ENCODE results near the gene KCNT1.

The KCNT1 gene

GRCh38 chr9:135765416-135765815, 63.4 kb downstream of the KCNT1 start:
- DNase-seq (ENCODE audit: low read depth, low spot score): no peak

- DNase-seq (ENCODE audit: low read depth, low spot score): no peak
Observed at GRCh38 chr9:135766251-135766650, 64.3 kb downstream of the KCNT1 start.

- no peak for DNase-seq (ENCODE audit: low read depth, low spot score)
Observed at GRCh38 chr9:135766707-135767106, 64.7 kb downstream of the KCNT1 start.

GRCh38 chr9:135768516-135769218, 66.7 kb downstream of the KCNT1 start:
- DNase-seq (ENCODE audit: low read depth, low spot score): no peak

GRCh38 chr9:135769489-135770202, 67.7 kb downstream of the KCNT1 start:
- no peak for DNase-seq (ENCODE audit: low read depth, low spot score)

- DNase-seq (ENCODE audit: low read depth, low spot score): no peak
Observed at GRCh38 chr9:135770203-135770535, 68.2 kb downstream of the KCNT1 start.

- DNase-seq (ENCODE audit: low read depth, low spot score): no peak
Observed at GRCh38 chr9:135770771-135771170, 68.8 kb downstream of the KCNT1 start.

GRCh38 chr9:135771401-135772051, 69.5 kb downstream of the KCNT1 start:
- DNase-seq (ENCODE audit: low read depth, low spot score): no peak

- DNase-seq (ENCODE audit: low read depth, low spot score): no peak
Observed at GRCh38 chr9:135772056-135772646, 70.2 kb downstream of the KCNT1 start.

- no peak for DNase-seq (ENCODE audit: low read depth, low spot score)
Observed at GRCh38 chr9:135772702-135773493, 70.9 kb downstream of the KCNT1 start.

- no peak for DNase-seq (ENCODE audit: low read depth, low spot score)
Observed at GRCh38 chr9:135773530-135774238, 71.7 kb downstream of the KCNT1 start.

- no peak for DNase-seq (ENCODE audit: low read depth, low spot score)
Observed at GRCh38 chr9:135774239-135774747, 72.3 kb downstream of the KCNT1 start.

- DNase-seq (ENCODE audit: low read depth, low spot score): no peak
Observed at GRCh38 chr9:135774794-135775525, 73.0 kb downstream of the KCNT1 start.

- DNase-seq (ENCODE audit: low read depth, low spot score): no peak
Observed at GRCh38 chr9:135775911-135776310, 73.9 kb downstream of the KCNT1 start.

GRCh38 chr9:135776893-135777622, 75.1 kb downstream of the KCNT1 start:
- DNase-seq (ENCODE audit: low read depth, low spot score): no peak

GRCh38 chr9:135777623-135778177, 75.7 kb downstream of the KCNT1 start:
- no peak for DNase-seq (ENCODE audit: low read depth, low spot score)

- DNase-seq (ENCODE audit: low read depth, low spot score): no peak
Observed at GRCh38 chr9:135778421-135778820, 76.4 kb downstream of the KCNT1 start.

- no peak for DNase-seq (ENCODE audit: low read depth, low spot score)
Observed at GRCh38 chr9:135779571-135779970, 77.6 kb downstream of the KCNT1 start.

GRCh38 chr9:135780086-135780485, 78.1 kb downstream of the KCNT1 start:
- DNase-seq (ENCODE audit: low read depth, low spot score): no peak
